Testis (tissue), 2 donors: ENCODE results near the gene PRTFDC1.

Experiments used
- CTCF ChIP-seq, 3 experiments: fragments of 450-650 bp in 2 of 3; fragments of 200-600 bp in 1 of 3; sonication (generic) in 1 of 3; IDR thresholded peaks; one replicate each; pipeline ENCODE4 v1.5.1; 2016 to 2019; ENCODE audit warnings: antibody characterized with exemption in 3 of 3, mild to moderate bottlenecking in 2 of 3, moderate library complexity in 1 of 3
- POLR2A ChIP-seq: fragments of 450-650 bp; IDR thresholded peaks from one replicate; pipeline ENCODE4 v1.6.1; 2017; ENCODE audit warnings: antibody characterized with exemption, mild to moderate bottlenecking, moderate library complexity

- TF ChIP-seq CTCF (IDR thresholded peaks at IDR 0.05) (no peak), POLR2A (no peak)
Observed at GRCh38 chr10:24983130-24983529, 30.7 kb upstream of the PRTFDC1 start.
